GM18858 (cell line): ENCODE data around the gene STH.
"Not testable (repeated sequence)": the region's sequence is repeated elsewhere in the genome, so short reads cannot be mapped to it uniquely, and the experiment has no call there.

Source experiments
- ATAC-seq: cut with Tn5 transposase; IDR thresholded peaks from one replicate; pipeline ENCODE4 v1.9.1; 2021; ENCODE audit not compliant: unreplicated experiment

Gene STH

GRCh38 chr17:45998987-45999899 is at the start of gene STH:
TSS of gene STH (plus strand) at chr17:45999250. CDS start at chr17:45999280, 30 bp downstream.
- no peak for ATAC-seq

DNA sequence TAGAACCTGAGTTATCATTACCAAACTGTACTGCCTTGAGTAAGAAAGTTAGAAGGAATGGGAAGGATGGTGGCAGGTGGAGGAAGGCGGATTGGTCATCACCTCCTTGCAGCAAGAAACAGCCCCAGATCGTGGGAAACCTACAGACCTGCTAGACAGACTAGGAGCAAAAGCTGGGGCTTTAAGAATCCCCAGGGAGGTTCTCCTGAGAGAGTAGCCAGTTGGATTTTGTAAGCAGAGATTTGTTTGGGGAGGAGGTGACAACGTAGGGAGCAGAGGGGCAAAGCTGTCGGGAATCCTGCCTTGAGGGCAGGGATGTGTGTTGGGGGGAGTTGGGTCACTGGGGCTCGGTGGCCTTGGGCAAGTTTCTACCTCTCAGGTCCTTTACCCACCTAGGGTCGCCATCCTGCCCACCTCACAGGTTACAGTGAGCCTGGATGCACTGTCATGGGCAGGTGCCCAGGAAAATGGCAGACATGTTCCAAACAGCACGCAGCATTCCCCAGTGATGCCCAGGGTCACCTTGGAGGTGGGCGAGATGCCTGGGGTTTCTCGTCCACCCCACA is 49.2 kb upstream of the STH start:
- ATAC-seq, result no peak

GRCh38 chr17:45950888-45951287 is 48.2 kb upstream of the STH start:
- ATAC-seq, result no peak

DNA sequence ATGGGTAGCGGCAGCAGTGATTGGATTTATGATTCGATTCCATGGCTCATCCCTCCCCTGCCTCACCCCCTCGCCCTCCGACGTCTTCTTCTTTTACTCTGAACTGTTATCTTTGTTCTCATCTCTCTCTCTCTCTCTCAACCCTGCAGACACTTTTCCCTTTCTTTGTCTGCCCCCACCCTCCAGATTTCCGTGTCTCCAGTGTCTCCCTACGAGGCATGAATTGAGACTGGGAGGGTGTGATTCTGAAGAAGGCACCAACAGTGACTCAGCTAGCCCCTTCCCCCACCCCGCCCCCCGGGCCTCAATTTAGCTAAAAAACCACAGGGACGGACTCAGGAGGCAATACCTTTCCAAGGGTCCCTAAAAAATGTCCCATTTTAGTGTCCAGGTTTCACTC is 47.6 kb upstream of the STH start:
- no peak for ATAC-seq

GRCh38 chr17:45951941-45952340 is 47.1 kb upstream of the STH start:
- ATAC-seq, result no peak

DNA sequence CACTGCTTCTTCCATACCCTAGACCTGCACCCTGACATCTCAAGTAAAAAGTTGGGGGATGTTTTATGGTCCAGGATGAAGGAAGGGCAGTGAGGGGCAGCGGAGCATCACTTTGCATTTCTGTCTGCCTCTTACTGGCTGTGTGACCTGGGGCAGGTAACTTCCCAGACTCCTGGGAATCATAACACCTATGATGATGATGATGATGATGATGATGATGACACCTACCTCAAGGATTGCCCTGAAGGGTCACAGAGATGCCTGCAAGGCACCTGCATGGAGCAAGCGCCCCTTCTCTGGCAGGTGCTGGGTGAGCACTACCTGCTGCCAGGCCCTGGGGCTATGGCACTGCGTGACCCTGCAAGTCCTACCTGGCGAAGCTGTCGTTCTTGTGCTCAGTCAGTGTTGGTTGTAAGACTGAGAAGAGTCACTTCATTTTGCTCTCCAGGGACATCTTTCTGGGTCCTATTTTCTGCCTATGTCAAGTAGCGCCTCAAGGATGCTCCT is 46.2 kb upstream of the STH start:
- no peak for ATAC-seq

GRCh38 chr17:45953561-45953960 is 45.5 kb upstream of the STH start:
- ATAC-seq, result no peak

- ATAC-seq, result no peak
Observed at GRCh38 chr17:45954914-45955313, 44.1 kb upstream of the STH start.

- ATAC-seq, result no peak
Observed at GRCh38 chr17:45955326-45955725, 43.7 kb upstream of the STH start.

GRCh38 chr17:45956090-45956489 is 43.0 kb upstream of the STH start:
- no peak for ATAC-seq

- not testable (repeated sequence) for ATAC-seq
Observed at GRCh38 chr17:45956746-45957145, 42.3 kb upstream of the STH start.

DNA sequence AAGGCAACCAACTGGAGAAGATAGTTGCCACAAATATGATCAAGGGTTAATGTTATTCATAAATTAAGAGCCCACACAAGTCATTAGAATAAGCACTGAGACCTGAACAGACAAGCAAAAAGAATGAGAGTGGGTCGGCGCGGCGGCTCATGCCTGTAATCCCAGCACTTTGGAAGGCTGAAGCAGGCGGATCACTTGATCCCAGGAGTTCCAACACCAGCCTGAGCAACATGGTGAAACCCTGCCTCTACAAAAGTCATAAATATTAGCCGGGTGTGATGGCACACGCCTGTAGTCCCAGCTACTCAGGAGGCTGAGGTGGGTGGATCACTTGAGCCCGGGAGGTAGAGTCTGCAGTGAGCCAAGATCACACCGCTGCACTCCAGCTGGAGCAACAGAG is 40.7 kb upstream of the STH start:
- ATAC-seq, result no peak

DNA sequence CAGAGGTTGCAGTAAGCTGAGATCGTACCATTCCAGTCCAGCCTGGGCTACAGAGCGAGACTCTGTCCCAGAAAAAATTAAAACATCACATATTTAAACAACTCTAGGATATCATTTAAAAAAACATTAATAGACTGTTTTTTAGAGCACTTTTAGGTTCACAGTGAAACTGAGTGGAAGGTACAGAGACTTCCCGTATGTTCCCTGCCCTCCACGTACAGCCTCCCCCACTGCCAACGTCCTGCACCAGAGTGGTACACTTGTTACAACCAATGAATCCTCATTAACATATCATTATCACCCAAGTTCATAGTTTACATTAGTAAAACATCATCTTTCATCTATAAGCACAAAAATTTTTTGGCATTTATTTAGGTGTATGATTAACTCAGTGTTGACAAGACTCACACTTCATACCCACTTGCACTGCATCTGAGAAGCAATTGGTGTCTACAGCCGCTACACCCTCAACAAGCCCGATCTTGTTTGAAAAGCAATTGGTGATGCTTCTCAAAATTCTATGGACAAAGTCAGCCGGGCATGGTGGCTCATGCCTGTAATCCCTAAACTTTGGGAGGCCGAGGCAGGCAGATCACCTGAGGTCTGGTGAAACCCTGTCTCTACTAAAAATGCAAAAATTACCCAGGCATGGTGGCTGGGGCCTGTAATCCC is 39.9 kb upstream of the STH start:
- ATAC-seq, result no peak

DNA sequence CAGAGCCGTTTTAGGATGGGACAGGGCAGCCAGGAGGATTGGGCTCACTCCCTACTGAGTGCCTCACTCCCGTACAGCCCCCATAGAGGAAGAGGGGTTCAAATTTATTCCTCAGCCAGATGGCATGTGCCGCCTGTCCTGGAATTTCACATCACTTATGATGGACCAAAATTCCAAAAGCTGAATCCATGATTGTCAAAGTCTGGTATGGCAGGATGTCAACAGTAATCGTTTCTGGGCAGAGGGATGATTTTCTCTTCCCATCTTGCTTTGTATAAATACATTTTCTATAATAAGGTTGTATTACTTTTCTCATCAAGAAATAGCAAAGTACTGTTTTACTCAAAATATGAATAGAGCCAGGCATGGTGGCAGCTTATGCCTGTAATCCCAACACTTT is 38.7 kb upstream of the STH start:
- ATAC-seq, result no peak

- ATAC-seq, result no peak
Observed at GRCh38 chr17:45961206-45961605, 37.8 kb upstream of the STH start.

DNA sequence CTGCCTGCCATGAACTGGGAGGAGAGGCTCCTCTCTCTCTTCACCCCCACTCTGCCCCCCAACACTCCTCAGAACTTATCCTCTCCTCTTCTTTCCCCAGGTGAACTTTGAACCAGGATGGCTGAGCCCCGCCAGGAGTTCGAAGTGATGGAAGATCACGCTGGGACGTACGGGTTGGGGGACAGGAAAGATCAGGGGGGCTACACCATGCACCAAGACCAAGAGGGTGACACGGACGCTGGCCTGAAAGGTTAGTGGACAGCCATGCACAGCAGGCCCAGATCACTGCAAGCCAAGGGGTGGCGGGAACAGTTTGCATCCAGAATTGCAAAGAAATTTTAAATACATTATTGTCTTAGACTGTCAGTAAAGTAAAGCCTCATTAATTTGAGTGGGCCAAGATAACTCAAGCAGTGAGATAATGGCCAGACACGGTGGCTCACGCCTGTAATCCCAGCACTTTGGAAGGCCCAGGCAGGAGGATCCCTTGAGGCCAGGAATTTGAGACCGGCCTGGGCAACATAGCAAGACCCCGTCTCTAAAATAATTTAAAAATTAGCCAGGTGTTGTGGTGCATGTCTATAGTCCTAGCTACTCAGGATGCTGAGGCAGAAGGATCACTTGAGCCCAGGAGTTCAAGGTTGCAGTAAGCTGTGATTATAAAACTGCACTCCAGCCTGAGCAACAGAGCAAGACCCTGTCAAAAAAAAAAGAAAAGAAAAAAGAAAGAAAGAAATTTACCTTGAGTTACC is 36.7 kb upstream of the STH start:
- no peak for ATAC-seq

DNA sequence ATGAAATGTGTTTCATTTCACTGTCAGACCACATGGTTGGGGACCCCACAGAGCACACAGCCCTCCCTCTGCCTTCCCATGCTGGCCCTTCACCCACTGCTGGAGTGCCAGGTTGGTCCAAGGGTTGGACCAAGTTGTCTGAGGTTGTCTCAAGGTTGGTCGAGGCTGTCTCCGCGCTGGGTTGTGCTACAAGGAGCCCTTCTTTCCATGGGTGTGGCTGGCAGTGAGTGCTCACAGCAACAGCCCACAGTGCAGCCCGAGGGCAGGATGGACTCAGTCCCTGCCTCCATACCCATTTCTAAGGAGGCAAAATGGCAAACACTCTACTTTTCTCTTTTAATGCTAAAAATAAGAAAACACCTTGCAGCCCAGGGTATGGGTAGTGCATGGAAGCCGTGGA is 35.8 kb upstream of the STH start:
- ATAC-seq, result no peak

DNA sequence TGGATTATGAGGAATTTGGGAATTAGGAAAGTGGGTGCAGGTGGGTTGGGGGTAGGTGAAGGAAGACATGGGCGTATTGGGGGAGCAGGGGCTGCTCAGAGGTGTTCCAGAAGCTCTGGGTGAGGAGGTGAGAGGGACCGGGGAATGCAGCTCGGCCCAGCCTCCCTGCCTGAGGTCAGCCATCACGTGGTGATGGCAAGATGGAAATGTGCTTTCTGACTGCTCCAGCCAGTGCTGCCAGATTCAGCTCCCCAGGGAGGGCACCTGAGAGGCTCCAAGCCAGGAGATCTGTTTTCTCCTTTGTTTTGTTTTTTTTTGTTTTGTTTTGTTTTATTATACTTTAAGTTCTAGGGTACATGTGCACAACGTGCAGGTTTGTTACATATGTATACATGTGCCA is 35.2 kb upstream of the STH start:
- ATAC-seq, result no peak

- ATAC-seq, result no peak
Observed at GRCh38 chr17:45964634-45965033, 34.4 kb upstream of the STH start.

- no peak for ATAC-seq
Observed at GRCh38 chr17:45965812-45966211, 33.2 kb upstream of the STH start.

DNA sequence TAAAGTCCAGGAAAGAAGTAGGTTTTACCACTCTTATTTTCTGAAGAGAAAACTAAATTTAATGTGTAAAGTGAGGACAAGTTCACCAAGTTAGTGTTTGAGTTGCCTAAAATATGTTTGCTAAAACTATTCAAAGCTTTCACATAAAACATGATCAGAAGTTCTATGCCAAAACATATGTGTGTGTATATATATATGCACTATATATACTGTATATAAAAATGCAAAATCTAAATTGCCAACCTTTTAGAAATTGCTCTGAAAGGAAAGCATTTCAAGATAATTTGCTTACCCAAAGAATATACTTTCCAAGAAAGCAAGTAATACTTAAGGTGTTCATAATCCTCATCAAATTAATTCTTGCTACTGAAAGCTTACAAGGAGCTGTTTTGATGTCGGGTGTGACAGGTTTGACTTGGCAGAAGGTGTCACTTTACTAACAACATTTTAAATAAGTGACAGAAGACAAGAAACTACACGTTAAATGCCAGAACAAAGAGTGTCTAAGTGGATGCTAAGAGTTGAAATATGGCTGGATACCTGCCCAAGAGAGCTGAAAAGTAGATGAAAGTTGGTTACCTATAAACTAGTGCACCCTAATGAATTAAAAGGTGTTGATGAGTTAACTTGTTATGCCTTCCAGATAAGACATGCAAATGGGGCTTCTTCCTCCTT is 32.3 kb upstream of the STH start:
- ATAC-seq, result no peak
